ENCODE results near the gene RPS27A.
"Not testable (repeated sequence)": the region's sequence is repeated elsewhere in the genome, so short reads cannot be mapped to it uniquely, and the experiment has no call there.

Gene RPS27A

GRCh38 chr2:55233658-55233940, 1.1 kb downstream of the RPS27A start:
- H3K36me3 ChIP-seq = peaks cover 33% of the 10 kb centered on the region
- no peaks in the 10 kb centered on the region for H3K27me3 ChIP-seq
- peak overlapping the region; percentile 94 for H3K27ac ChIP-seq
- H3K4me1 ChIP-seq (ENCODE audit: control insufficient read depth in 1 of 2, insufficient read depth in 1 of 2, low read depth in 1 of 2, low read length in 1 of 2) = peaks cover 18% of the 10 kb centered on the region in 2 experiments
- H3K9me3 ChIP-seq = no peaks in the 10 kb centered on the region
- H3K4me3 ChIP-seq (ENCODE audit: low read depth in 1 of 2, low read length in 1 of 2) = peak overlapping the region; percentile 77 to 94
- TF ChIP-seq CTCF (IDR thresholded peaks at IDR 0.05) = no peak

GRCh38 chr2:55235724-55236538, 3.4 kb downstream of the RPS27A start:
- no peak overlapping the region for H3K27ac ChIP-seq
- peaks cover 39% of the 10 kb centered on the region for H3K36me3 ChIP-seq
- no peak overlapping the region for H3K4me3 ChIP-seq (ENCODE audit: low read depth in 1 of 2, low read length in 1 of 2)
- H3K27me3 ChIP-seq = no peaks in the 10 kb centered on the region
- H3K4me1 ChIP-seq (ENCODE audit: control insufficient read depth in 1 of 2, insufficient read depth in 1 of 2, low read depth in 1 of 2, low read length in 1 of 2) = peaks cover 18% of the 10 kb centered on the region in 2 experiments
- H3K9me3 ChIP-seq = no peaks in the 10 kb centered on the region
- TF ChIP-seq CTCF (IDR thresholded peaks at IDR 0.05) = no peak

- Histone ChIP-seq H3K4me1 (ENCODE audit: control insufficient read depth in 1 of 2, insufficient read depth in 1 of 2, low read depth in 1 of 2, low read length in 1 of 2) (peaks cover 10 to 13% of the 10 kb centered on the region in 2 experiments), H3K9me3 (no peaks in the 10 kb centered on the region), H3K36me3 (peaks cover 45% of the 10 kb centered on the region), H3K27ac (no peak overlapping the region), H3K4me3 (ENCODE audit: low read depth in 1 of 2, low read length in 1 of 2) (no peak overlapping the region), H3K27me3 (no peaks in the 10 kb centered on the region)
- TF ChIP-seq CTCF (IDR thresholded peaks at IDR 0.05) = no peak
These were observed 4.6 kb downstream of the RPS27A start for GRCh38 chr2:55236992-55237543.

- TF ChIP-seq CTCF (IDR thresholded peaks at IDR 0.05) = no peak
- Histone ChIP-seq H3K27ac (no peak overlapping the region), H3K4me3 (ENCODE audit: low read depth in 1 of 2, low read length in 1 of 2) (no peak overlapping the region), H3K9me3 (no peaks in the 10 kb centered on the region), H3K27me3 (no peaks in the 10 kb centered on the region), H3K4me1 (ENCODE audit: control insufficient read depth in 1 of 2, insufficient read depth in 1 of 2, low read depth in 1 of 2, low read length in 1 of 2) (no peaks in the 10 kb centered on the region), H3K36me3 (peaks cover 52% of the 10 kb centered on the region)
These were observed 7.3 kb downstream of the RPS27A start for GRCh38 chr2:55239656-55240222.

GRCh38 chr2:55241582-55241981, 9.1 kb downstream of the RPS27A start:
- H3K27me3 ChIP-seq; H3K27ac ChIP-seq; H3K9me3 ChIP-seq; H3K4me3 ChIP-seq (ENCODE audit: low read depth in 1 of 2, low read length in 1 of 2); H3K4me1 ChIP-seq (ENCODE audit: control insufficient read depth in 1 of 2, insufficient read depth in 1 of 2, low read depth in 1 of 2, low read length in 1 of 2): not testable (repeated sequence)
- peaks cover 48% of the 10 kb centered on the region for H3K36me3 ChIP-seq

GRCh38 chr2:55242617-55243016, 10.1 kb downstream of the RPS27A start:
- Histone ChIP-seq H3K36me3 (peaks cover 49% of the 10 kb centered on the region), H3K4me3 (ENCODE audit: low read depth in 1 of 2, low read length in 1 of 2) (no peak overlapping the region), H3K27me3 (no peaks in the 10 kb centered on the region), H3K9me3 (no peaks in the 10 kb centered on the region), H3K4me1 (ENCODE audit: control insufficient read depth in 1 of 2, insufficient read depth in 1 of 2, low read depth in 1 of 2, low read length in 1 of 2) (no peaks in the 10 kb centered on the region), H3K27ac (no peak overlapping the region)
- TF ChIP-seq CTCF (IDR thresholded peaks at IDR 0.05) = no peak
